ENCODE measurements around the gene INKA2.

GRCh38 chr1:111705841-111706240, 33.4 kb downstream of the INKA2 start:
- TF ChIP-seq CTCF (conservative IDR thresholded peaks at IDR 0.05 in 1 of 2, IDR thresholded peaks at IDR 0.05 in 1 of 2; ENCODE audit: low read depth in 1 of 2, low read length in 2 of 2) (no peak), EZH2 (IDR thresholded peaks at IDR 0.05; ENCODE audit: low read length, missing control alignments) (no peak)

All from fibroblast of lung (primary cell).